Lower leg skin (tissue), 3 donors: ENCODE measurements around the gene HSPB1.

Experiments
- CTCF ChIP-seq, 3 donors: fragments of 450-650 bp; IDR thresholded peaks; one replicate each; pipeline ENCODE4 v1.5.1; 2016; ENCODE audit warnings: antibody characterized with exemption in 3 of 3, mild to moderate bottlenecking in 3 of 3, moderate library complexity in 2 of 3
- POLR2A ChIP-seq, 2 donors: fragments of 450-650 bp; IDR thresholded peaks; one replicate each; pipeline ENCODE4 v1.6.1; 2016 to 2017; ENCODE audit warnings: antibody characterized with exemption in 2 of 2, mild to moderate bottlenecking in 1 of 2, moderate library complexity in 1 of 2

DNA sequence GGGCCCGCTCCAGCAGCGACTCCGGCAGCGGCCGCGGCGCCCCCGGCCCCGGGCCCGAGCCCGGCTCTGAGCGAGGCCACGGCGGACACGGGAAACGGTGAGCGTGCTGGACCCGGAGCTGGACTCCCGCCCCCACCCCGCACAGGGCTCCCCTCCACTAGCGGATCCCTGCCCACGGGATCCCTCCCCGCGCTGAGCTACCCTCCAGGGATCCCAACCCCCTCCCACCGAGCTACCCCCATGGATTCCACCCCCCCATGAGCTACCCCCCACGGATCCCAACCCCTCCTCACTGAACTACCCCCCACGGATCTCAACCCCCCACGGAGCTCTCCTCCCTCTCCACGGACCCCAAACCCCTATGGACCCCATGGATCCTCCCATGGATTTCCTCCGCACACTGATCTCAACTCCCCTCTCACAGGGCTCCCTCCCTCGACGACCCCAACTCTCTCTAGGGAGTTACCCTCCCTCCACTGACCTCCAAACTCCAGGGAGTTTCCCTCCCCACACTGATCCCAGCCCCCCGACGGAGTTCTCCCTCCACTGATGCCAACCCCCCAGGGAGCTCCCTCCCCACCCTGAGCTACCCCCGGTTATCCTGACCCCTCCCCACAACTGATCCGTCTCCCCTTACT, 20.6 kb upstream of the HSPB1 start:
- TF ChIP-seq CTCF (IDR thresholded peaks at IDR 0.05) (no peak), POLR2A (IDR thresholded peaks at IDR 0.05) (no peak)
